Daoy (cell line): Measurements from ENCODE around the gene SHF. TPM values are rescaled to one million over a fixed set of nuclear protein-coding genes. Genes with fewer than 3 reads are reported as not detected.

Source experiments
- DNase-seq: peaks from one replicate; pipeline ENCODE4 v3.0.0-alpha.2; 2015; ENCODE audit warnings: low read depth
- total RNA-seq: library from RNA; depleted of rRNA; stranded (reverse); fragments of >200 nt; shearing (Covaris generic); gene quantifications from 2 replicates; pipeline ENCODE4 v1.2.3, GENCODE V29; 2014

SHF gene
- total RNA-seq, 1 experiment from 2014 or later: 1.7 TPM

GRCh38 chr15:45169608-45170480 lies 17.9 kb downstream of the SHF start:
- DNase-seq: no peak

- DNase-seq: no peak
Observed at GRCh38 chr15:45168751-45169551, 18.8 kb downstream of the SHF start.

GRCh38 chr15:45168286-45168685 lies 19.5 kb downstream of the SHF start:
- DNase-seq: no peak

- no peak for DNase-seq
Observed at GRCh38 chr15:45167631-45168205, 20.0 kb downstream of the SHF start.

- DNase-seq: peak; percentile 87
Observed at GRCh38 chr15:45166834-45167630, 20.7 kb downstream of the SHF start.

- no peak for DNase-seq
Observed at GRCh38 chr15:45165536-45165935, 22.2 kb downstream of the SHF start.

- DNase-seq: no peak
Observed at GRCh38 chr15:45164914-45165313, 22.9 kb downstream of the SHF start.

GRCh38 chr15:45163508-45163856 lies 24.3 kb downstream of the SHF start:
- DNase-seq: no peak

GRCh38 chr15:45162771-45163507 lies 24.8 kb downstream of the SHF start:
- peak; percentile 84 for DNase-seq

- no peak for DNase-seq
Observed at GRCh38 chr15:45161666-45162065, 26.1 kb downstream of the SHF start.

- DNase-seq: peak; percentile 77
Observed at GRCh38 chr15:45157974-45158373, 29.8 kb downstream of the SHF start.

- no peak for DNase-seq
Observed at GRCh38 chr15:45156744-45157455, 30.9 kb downstream of the SHF start.

- no peak for DNase-seq
Observed at GRCh38 chr15:45155739-45156138, 32.0 kb downstream of the SHF start.

- DNase-seq: no peak
Observed at GRCh38 chr15:45151998-45152828, 35.6 kb downstream of the SHF start.

- no peak for DNase-seq
Observed at GRCh38 chr15:45150997-45151396, 36.8 kb downstream of the SHF start.

- DNase-seq: no peak
Observed at GRCh38 chr15:45150481-45150880, 37.3 kb downstream of the SHF start.

GRCh38 chr15:45149060-45149459 lies 38.7 kb downstream of the SHF start:
- no peak for DNase-seq

GRCh38 chr15:45148076-45149059 lies 39.4 kb downstream of the SHF start:
- peak; percentile 36 for DNase-seq
